ENCODE measurements around the gene FXYD5.

The FXYD5 gene

DNA sequence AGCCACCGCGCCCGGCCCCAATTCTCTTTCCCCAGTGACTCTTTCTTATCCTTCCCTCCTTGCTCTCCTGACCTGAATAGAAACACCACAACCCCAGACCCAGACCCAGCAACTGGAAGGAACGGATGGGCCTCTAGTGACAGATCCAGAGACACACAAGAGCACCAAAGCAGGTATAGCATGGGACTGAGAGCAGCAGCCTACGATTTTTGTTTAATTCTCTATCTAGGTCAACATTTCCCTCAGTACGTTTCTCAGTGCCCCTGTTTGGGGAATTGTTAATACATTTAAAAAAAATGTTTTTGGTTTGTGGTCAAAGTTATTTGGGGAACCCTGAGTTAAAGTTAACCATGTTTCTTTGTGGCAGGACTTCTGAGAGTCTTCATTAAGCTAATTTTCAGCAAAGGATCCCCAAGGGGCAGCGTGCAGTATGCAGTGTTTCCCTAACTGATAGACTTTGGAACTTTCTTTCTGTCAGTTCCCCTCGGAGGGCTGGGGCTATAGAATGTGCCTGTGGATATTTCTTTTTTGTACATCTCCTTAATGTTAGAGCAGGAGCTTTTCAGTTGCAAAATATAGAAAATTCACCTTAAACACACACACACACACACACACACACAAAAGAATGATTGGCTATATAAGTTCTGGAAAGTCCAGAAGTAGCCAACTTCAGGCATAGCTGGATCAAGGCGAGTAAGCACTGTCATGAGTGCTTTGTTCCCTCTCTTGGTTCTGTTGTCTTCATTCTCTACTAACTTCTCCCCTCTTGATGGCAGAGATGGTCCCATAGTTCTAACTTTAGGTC is 6.3 kb downstream of the FXYD5 start:
- DNase-seq, result no peak

DNA sequence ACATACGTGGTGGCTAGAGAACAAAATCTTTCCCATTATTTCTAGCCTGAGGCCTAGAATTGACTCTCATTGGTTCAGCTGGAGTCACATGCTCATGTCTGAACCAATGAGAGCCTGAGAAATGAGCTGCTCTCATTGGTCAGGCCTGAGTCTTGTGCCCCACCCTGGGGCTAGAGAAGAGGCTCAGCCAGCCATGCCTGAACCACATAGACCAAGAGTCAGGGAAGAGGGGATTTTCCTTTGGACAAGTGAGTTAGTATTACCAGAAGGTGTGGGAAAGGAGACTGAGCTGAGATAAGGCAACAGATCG is 6.9 kb downstream of the FXYD5 start:
- no peak for DNase-seq

- DNase-seq, result no peak
These were observed 8.2 kb downstream of the FXYD5 start for GRCh38 chr19:35162471-35163326.

DNA sequence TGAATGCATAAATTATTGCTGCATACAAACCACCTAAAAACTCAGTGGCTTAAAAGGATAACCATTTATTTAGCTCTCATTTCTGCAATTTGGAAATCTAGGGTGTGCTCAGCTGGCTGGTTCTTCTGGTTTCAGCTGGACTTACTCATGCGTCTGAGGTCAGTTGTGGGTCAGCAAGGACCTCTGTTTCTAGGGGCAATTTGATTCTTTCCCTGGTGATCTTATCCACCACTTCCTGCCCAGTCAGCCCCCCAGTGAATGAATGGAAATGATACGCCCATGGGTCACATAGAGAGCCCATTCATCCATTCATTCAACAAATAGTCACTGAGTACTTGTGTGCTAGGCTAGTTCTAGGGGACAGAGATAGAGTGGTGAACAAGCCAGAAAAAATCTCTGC is 9.9 kb downstream of the FXYD5 start:
- no peak for DNase-seq

DNA sequence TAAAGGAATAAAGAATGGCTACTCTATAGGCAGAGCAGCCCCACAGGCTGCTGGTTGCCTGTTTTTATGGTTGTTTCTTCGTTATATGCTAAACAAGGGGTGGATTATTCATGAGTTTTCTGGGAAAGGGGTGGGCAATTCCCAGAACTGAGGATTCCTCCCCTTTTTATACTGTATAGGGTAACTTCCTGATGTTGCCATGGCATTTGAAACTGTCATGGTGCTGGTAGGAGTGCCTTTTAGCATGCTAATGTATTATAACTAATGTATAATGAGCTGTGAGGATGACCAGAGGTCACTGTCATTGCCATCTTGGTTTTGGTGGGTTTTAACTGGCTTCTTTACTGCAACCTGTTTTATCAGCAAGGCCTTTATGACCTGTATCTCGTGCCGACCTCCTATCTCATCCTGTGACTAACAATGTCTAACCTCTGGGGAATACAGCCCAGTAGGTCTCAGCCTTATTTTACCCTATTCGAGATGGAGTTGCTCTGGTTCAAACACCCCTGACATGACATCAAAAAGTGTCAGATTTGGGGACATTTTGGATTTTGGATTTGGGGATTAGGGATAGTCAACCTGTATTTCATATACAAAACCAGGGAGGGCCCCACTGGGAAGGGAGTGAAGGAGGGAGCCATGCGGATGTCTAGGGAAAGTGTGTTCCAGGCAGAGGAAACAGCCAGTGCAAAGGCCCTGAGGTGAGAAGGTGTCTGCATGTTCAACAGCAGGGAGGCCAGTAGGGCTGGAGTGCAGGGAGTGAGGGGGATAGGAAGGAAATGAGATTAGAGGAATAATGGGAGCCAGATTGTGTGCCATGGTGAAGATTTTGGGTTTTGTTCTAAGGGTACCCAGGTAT is 10.9 kb downstream of the FXYD5 start:
- DNase-seq, result no peak

DNA sequence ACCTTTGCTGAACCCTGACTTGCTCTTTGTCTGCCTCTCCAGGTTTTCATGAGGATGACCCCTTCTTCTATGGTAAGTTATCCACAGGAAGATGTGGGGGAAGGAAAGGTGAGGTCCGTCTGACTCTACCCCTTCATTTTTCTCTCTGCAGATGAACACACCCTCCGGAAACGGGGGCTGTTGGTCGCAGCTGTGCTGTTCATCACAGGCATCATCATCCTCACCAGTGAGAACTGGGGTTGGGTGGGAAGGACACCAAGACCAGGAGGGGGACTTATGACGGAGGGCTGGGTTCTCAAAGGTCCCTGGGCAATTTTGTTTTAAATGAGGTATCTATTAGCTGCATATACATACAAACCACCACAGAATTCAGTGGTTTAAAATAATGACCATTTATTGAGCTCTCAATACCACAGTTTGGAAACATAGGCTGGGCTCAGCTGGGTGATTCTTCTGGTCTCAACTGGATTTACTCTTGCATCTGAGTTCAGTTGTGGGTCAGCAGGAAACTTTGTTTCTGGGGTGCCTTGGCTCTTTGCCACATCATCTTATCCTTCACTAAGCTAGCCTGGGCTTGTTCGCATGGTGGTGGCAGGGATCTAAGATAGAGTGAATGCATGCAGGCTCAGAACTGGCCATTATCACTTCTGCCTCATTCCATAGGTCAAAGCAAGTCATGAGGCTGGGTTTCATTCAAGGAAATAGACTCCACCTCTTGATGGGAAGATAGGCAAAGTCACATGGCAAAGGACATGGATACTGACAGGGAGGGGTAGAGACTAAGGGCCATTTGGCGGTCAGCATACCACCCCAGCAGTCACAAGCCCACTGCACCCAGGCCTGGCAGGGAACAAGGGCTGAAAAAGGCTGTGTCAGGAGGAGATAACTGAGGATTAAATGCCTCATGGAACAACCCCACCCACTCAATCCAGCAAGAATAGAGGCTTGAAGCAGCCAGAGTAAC is 11.8 kb downstream of the FXYD5 start:
- DNase-seq, result no peak

GRCh38 chr19:35167251-35168119 is 12.9 kb downstream of the FXYD5 start:
- DNase-seq, result no peak

DNA sequence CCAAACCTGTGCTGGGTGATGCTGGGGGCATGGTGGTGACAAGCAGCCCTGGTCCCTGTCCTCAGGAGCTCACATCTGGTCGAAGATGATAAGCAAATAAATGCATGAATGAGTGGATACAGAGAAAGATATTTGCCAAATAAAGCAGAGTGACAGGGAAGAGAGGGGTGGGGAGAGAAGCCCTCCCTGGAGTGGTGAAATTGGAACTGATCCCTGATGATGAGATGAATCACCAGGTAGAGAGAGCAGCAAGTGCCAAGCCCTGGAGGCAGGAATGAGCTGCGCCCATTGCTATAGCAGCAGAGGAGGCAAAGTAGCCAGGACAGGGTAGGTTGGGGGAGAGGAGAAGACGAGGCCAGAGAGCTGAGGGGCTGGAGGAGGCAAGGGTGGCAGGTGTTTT is 13.7 kb downstream of the FXYD5 start:
- DNase-seq, result no peak

- DNase-seq, result no peak
These were observed 14.9 kb downstream of the FXYD5 start for GRCh38 chr19:35169221-35169995.

- no peak for DNase-seq
These were observed 16.0 kb downstream of the FXYD5 start for GRCh38 chr19:35170359-35171061.

- DNase-seq, result no peak
These were observed 17.2 kb downstream of the FXYD5 start for GRCh38 chr19:35171730-35172129.

GRCh38 chr19:35174226-35174625 is 19.7 kb downstream of the FXYD5 start:
- no peak for DNase-seq

DNA sequence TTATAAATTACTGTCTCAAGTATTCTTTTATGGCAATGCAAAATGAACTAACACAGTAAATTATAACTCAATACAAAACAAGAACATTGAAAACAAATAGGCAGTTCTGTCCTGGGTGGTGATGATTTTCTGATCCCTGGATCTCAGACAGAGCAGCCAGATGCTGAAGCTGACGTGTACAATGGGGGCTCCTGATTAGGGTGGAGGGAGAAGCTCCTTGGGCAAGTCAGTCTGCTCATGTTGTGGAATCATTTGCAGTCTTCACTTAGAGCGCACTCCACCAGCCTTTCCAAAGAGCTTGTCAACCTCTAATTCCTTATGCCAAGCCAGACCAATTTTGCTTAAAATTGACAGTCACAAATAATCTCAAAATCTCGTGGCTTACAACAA is 21.6 kb downstream of the FXYD5 start:
- no peak for DNase-seq

DNA sequence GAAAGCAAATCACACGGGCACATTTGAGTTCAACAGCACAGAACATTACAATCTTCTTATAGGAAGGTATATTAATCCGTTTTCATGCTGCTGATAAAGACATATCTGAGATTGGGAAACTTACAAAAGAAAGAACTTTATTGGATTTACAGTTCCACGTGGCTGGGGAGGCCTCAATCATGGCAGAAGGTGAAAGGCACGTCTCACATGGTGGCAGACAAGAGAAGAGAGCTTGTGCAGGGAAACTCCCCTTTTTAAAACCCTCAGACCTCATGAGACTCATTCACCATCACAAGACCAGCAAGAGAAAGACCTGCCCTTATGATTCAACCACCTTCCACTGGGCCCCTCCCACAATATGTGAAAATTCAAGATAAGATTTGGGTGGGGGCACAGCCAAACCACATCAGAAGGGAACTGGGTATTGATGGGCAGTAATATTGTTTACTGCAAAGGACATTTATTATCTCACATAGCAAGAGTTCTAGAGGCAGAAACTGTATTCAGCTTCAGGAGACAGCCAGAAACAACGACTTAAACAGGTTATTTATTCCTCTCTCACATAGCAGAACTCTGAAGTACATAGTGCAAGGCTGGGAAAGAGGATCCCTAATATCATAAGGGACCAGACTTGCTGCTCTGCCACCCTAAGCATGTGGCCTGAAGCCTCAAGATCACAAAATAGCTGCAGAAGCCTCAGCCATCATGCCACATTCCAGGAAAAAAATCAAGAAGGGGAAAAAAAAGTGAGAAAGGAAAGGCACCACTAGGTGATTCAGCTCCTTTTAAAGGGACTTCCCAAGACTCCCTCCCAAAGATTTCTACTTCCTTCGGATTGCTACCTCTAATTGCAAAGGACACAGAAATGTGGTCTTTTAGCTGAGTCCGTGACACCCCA is 23.1 kb downstream of the FXYD5 start:
- DNase-seq, result no peak

DNA sequence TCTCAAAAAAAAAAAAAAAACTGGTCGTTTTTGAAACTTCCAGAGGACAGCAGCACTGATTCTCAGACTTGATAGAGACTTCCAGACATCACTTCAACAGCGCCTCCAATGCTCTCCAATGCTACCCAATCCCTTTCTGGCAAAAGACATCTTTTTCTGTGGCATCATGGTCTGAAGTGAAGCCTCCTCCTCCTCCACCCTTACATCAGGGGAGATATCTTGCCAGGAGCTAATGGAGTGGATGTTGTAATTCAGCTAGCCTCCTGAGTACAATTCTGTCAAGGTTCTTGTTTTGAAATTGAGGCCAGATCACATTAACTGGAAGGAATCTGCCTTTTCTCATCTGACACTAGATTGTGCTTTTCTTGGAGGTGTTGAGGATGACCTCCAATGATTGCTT is 24.2 kb downstream of the FXYD5 start:
- DNase-seq, result no peak

- DNase-seq, result no peak
These were observed 25.3 kb downstream of the FXYD5 start for GRCh38 chr19:35179830-35180229.

DNA sequence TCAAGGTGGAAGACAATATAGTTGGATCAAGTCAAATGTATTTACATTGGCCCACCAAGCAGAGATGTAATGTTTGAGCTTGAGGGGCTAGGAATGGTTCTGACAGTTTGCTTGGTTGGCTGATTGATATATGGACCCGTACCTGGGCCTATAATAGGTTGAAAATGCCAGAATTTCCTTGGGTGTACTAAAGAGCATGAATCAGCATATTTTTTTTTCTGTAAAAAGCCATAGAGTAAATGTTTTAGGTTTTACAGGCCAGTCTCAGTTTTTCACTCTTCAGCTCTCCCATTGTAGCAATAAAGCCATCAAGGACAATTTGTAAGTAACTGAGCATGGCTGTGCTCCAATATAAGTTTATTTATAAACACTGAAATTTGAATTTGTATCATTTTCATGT is 26.9 kb downstream of the FXYD5 start:
- no peak for DNase-seq

DNA sequence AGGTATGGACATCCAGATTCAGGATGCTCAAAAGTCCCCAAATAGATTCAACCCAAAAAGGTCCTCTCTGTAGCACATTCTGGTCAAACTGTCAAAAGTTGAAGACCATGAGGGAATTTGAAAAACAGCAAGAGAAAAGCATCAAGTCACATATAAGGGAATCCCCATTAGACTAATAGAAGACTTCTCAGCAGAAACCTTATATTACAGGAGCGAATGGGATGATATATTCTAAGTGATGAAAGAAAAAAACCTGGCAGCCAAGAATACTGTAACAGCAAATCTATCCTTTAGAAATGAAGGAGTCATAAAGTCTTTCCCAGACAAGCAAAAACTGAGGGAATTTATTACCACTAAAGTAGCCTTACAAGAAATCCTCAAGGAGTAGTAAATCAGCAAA is 29.7 kb downstream of the FXYD5 start:
- DNase-seq, result no peak

DNA sequence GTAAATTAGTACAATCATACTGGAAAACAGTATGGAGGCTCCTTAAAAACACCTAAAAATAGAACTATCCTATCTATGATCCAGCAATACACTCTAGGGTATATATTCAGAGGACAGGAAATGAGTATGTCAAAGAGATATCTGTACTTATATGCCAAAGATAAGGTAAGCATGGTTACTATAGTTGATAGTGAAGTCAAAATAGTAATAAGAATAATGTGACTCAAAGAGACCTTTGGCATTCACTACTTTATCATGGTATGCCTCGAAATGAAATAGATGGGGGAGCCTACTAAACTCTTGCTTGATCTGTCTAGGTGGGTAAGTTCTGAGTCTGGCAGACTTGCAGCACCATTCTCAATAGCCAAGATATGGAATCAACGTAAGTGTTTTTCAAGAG is 30.3 kb downstream of the FXYD5 start:
- DNase-seq, result no peak
